EH (cell line): ENCODE results near the gene LYL1.

Experiments
- DNase-seq: peaks from one replicate; pipeline ENCODE4 v3.0.0-alpha.2; 2015; ENCODE audit warnings: low read depth

LYL1 gene

DNA sequence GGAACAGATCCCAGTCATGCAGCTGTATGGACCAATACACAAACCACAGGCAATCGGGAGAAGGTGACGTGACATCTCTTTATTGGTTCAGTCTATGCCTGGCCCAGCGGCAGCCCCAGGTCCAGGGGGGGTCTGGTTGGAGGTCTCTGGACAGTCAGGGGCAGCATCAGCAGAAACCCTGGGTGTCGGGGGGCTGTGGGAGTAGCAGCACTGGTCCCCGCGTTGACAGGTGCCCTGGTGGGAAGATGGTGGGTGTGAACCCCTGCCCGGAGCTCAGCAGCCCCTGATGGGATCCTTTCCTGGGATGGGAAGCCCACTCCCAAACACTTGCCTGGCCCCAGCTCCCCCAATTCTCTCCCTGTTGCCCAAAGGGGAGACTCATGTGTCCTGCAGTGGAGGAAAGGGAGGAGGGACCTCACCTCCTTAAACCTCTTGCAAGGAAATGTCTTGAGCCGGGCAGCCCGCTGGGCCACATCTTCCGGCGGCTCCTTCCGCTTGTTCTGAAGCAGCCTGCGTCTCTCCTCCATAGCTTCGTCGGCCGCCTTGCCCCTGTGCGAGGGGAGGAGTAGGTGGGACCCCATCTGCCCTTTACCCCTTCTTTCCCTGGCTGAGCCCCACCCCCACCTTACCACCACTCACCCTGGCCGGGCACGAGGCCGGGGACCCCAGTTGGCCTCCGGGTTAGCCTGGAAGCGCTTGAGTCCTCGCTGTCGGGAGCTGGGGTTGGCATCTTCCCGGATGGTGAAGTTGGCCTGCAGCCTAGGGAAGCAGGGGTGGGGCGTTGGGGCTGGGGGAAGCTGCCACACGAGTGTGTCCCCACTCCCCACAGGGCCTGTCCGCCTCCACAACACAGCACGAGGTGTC, 2.4 kb upstream of the LYL1 start:
- no peak for DNase-seq

DNA sequence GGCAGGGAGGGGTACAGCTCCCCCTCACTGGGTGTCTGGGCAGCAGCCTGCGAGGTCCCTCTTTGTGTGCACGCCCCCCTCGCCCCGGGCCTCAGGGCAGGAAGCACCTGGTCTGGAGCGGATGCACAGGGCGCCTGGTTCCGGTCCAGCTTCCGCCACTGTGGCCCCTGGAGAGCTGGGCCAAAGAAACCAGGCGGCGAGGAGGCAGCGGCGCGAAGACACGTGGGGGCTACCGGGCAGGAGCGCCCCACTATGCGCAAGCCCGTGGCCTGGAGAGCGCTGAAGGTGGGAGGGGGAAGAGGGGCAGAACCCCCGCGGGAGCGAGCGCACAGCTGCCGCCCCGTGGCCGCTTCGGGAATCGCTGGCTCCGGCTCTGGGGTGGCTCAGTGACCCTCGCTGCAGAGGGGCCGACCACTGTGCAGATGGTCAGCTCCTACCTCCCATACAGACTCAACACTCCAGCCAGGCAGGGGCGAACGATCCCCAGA, 1.7 kb upstream of the LYL1 start:
- DNase-seq = no peak

DNA sequence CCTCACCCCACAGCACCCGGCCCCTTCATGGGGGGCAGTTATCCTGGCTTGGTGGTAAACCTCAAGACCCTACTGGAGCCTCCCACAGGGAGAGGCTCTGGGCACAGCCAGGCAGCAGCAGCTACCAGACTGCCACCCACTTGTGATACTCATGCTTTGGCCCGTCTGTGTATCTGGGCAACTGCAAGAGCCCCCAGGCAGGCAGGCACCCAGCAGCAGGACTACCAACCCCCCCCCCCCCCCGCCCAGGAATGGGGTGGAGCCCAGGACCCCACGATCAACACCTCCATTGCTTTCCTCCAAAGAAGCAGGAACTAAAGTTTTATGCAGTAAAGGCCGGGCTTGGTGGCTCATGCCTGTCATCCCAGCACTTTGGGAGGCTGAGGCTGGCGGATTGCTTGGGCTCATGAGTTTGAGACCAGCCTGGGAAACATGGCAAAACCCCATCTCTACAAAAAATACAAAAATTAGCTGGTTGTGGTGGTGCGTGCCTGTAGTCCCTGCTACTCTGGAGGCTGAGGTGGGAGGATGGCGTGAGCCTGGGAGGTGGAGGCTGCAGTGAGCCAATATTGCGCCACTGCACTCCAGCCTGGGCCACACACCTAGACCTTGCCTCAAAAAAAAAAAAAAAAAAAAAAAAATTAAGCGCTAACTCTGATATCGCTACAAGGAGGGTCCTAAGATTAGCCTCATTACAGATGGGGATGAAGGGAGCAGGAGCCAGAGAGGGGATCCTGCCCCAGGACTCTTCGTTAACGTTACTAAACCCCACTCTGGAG, 1.1 kb upstream of the LYL1 start:
- DNase-seq = no peak

DNA sequence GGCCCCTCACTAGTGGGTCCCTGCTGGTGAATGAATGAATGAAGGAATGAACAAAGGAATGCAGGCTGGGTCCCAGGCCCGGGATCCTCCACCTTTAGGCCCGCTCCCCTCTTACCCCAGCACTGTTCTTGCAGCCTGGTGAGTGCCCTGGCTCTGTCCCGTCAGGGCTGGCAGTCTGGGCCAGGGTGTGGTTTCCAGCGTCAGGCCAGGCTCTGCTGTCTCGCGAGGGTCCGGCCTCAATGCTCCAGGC, 317 bp downstream of the LYL1 start:
- DNase-seq = no peak

DNA sequence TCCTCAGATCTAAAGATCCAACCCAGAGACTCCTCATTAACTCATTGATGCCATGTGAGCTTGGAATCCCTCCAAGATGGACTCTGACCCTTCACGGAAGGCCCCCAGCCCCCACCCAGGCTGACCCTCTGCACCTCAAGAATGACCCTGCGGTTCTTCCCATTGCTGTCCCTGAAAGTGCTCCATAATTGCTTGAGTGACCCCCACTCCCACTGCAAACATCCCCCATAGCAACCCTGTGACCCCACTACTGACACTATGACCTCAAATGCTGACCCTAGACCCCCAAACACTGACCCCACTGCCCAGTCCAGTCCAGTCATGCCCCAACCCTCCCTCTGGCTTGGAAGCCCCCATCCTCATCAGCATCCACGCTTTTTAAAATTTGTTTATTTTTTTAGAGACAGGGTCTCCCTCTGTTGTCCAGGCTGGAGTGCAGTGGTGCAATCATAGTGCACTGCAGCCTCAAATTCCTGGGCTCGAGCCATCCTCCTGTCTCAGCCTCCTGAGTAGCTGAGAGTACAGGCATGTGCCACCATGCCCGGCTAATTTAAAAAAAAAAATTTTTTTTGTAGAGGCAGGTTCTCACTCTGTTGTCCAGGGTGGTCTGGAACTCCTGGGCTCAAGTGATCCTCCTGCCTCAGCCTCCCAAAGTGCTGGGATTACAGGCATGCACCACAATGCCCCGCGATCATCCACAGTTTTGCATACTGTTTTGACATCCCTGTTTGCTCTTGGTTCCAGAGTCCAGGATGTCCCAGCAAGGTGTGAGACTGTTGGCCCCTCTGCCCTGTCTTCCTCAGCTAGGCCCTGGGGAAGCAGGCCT, 855 bp downstream of the LYL1 start:
- DNase-seq = no peak

DNA sequence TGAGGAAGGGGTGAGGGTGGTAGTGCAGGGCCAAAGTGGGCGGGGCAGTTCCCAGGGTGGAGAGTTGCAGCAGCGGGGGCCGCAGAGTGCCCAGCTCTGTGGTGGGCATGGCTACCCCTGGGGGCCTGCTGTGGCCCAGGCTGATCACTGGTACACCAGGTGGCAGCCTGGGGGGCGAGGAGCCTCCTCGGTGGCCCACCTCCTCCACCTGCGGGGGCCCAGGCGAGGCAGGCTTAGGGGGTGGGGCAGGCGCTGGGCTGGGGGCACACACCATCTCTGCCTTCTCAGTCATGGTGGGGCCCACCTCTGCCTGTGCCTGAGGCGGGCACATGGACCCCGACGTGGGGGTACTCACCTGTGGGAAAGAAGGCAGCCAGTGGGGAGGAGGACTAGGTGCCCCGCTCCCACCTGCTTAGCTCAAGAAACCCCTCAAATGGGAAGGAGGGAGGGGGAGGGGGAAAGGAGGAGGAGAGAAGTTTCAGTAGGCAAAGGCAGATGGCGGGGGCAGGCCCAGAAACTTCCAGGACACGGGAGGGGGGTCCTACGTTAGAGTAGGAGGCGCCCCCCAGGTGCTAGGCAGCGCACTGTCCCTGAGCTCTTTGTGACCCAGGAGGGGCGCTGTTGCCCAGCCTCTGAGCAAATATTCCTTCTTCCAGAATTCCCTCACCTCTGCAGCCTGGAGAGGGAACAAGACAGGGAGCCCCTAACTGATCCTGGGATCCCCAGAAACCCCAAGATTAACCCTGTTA, 1.6 kb downstream of the LYL1 start:
- DNase-seq = no peak

DNA sequence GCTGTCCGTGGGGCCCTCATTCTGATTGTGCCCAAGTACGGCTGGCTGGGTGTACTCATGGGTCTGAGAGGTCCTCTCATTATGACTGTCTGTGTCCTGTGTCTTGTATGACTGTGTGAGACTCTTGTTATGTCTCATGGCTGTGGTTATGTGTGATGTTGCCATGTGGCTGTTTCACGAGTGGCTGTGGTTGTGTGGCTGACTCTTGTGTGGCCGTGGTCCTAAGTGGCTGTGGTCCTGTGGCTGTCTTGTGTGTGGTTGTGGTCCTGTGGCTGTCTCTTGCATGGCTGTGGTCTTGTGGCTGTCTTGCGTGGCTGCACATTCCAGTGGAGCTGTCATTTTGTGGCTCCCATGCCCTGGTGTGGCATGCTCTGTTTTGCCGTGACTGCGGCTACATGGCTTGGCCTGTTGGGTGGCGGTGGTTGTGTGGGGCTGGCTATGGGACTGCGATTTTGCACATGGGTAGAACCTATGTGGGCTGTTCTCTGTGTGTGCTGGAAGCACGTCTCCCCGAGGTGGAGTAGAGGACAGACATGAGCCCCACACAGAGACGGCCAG, 2.5 kb downstream of the LYL1 start:
- peak; percentile 25 for DNase-seq

DNA sequence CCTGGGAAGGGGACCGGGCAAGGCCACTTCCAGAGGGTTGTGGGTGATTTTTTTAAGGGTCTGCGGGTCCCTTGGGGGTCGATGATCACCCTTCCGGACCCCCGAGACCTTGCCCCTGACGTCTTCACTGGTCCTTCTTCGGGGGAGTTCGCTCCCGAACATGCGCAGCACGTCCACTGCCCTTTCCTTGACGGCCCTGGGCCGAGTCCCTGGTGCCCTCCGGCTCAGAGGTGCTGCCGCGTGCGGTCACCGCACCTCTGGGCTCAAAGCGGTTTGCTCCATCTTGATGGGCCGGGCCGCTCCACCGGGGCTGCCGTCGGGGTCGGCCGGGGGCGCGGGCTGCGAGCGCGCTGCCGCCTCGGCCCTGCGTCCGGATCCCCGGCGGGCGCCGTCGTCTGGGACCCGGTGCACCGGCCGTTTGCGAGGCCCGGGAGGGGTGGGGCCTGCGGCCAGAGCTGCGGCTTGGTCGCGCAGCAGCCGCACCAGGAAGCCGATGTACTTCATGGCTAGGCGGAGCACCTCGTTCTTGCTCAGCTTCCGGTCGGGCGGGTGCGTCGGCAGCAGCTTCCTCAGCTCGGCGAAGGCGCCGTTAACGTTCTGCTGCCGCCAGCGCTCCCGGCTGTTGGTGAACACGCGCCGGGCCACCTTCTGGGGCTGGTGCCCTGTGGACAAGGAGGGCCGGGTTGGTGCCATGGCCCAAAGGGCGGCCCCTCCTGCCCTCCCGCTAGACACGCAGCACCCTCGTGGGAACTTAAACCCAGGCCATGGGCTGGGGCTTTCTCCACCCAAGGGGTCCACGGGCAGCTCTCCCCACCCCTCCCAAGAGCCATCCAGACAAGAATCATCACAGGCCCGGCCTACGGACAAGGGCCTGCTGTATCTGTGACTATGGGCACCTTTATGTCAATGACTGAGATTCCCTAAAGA, 3.3 kb downstream of the LYL1 start:
- peak; percentile 78 for DNase-seq

DNA sequence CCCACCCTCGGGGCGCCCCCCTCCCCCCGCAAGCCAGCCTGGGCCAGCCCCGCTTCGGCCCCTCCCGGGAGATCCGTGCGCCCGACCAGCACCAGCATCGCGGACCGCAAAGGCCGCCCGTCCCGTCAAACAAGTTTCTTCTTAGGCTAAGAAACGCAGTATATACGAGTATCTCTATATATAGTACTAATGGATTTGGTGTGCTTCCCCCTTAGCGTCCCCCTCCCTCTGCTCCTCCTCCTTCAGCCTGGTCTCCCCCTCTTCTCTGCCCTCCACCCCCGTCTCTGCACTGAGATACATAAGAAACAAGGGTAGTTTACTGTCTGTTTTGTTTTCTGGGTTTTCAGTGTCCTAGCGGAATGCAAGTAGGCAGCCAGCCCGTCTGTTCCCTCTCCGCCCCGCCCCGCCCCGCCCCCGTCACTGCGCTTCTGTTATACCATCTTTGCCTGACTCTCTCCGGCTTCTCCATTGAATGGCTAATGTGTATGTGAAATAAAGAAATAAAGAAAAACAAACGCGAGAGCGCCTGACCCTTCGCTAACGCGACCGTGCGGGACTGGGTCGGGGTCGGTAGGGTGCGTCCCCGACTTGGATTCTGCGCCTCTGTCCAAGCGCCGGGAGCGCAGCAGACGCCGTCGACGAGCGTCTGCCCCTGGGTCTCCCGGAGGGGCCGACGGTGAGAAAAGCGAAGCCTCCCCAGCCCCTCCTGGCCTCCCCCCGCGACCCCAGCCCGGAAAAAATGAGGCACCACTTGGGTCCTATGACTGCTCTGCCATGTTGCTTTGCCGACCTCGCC, 4.2 kb downstream of the LYL1 start:
- DNase-seq = peak; percentile 72

DNA sequence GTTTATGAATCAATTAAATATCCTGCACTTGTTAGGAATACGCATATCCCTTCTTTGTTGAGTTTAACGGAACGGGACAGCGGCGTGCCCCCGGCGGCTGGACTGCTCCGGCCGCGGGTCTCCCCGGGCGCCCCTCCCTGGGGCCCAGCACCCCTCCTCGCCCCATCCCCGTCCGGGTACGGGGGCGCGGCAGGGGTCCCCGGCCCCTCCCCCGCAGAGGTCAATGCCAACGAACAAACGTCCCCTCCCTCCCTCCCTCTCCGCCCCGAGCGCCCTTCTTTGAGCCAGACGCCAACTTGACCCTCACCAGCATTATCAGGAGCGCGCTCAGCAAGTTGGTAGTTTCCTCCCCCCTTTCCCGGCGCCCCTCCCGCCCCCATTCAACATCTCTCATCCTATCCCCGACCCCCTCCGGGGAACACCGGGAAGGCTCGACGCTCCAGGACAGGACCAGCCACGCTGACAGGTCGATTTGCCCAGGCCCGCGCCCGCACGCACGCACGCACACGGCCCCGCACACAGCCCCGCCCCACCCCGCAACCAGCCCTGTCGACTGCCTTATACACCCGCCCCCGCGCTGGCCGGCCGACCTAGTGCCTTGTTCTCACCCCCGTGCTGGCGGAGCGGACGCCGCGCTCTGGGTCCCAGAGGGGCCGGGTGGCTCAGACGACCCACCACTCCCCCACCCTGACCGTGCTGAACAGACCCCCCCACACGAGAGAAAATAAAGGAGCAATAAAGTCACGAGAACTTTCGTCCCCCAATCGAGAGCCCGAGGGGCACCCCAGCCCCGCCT, 5.0 kb downstream of the LYL1 start:
- DNase-seq = no peak

DNA sequence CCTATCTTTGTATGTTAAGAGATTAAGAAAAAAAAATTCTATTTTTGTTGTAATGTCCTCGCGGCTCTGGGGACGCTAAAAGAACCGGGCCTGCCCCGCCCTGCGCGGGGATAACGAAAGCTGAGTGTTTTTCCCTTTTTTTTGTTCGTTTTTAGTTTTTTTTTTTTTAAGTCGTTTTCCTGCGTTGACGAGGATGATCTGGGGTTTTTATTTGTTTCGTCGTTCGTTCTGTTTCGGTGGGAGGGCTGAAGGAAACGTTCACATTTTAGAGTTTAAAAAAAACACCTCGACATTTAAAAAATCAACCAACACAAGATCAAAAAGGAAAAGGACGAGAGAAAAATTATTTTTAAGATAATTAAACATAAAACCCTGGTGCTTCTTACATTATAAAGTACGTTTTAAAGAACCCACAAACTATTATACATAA, 5.6 kb downstream of the LYL1 start:
- no peak for DNase-seq

DNA sequence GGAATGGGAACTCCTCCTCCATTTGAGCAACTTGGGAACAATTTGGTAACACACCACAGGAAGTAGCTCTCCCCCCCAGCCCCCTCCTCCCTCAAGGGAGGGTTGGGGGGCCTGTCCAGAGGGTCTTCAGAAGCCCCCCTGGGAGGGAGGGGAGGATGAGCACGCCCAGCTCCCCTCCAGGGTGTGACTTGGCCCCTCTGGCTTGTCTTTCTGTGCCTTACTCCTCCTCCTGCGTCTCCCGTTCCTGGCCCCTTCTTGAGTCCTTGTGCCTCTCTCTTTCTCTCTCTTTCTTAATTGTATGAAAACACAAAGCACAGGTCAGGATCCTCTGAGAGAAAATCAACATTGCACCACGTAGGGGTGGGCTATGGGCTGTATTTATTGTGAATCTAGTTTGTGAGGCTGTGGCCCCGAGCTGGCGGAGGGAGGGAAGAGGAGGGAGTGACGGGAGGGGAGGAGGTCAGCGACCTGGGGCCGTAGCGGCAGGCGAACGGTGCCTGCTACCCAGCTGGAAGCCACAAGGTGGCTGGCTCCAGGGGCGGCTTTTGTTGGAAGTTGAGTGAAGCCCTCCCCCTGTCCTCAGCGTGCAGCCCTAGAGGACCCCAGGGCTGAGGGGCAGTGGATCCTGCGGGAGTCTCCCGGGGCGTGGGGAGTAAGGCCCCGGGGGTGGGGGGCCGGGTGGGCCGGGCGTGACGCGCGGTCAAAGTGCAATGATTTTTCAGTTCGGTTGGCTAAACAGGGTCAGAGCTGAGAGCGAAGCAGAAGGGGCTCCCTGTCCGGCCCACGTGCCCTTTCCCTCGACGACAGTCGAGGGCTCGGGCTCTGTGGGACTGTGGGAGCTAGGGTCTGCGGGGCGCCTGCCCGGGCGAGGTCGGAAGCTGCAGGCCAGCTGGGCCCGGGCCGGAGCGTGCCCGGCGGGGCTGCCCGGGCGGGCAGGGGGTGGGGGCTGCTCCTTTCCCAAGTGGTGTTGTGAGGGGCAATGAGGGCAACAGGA, 6.4 kb downstream of the LYL1 start:
- no peak for DNase-seq

DNA sequence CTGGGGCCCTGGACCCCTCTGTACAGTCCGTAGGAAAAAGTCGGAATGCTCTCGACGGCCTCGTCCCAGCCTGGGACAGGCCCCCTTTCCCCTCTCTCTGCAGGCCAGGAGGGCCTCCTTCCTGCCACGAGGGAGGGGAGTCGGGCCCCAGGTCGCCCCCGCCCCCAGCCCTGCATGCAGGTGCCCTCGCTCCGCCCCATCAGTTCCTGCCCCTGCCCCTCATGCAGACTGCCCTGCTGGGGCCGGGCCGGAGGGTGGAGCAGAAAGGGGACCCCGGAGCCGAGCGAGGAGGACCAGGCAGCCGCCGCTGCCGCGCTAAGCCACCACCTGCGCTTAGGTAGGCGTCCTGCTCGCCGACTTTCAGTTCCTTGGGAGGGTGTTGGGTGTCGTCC, 7.3 kb downstream of the LYL1 start:
- DNase-seq = no peak

DNA sequence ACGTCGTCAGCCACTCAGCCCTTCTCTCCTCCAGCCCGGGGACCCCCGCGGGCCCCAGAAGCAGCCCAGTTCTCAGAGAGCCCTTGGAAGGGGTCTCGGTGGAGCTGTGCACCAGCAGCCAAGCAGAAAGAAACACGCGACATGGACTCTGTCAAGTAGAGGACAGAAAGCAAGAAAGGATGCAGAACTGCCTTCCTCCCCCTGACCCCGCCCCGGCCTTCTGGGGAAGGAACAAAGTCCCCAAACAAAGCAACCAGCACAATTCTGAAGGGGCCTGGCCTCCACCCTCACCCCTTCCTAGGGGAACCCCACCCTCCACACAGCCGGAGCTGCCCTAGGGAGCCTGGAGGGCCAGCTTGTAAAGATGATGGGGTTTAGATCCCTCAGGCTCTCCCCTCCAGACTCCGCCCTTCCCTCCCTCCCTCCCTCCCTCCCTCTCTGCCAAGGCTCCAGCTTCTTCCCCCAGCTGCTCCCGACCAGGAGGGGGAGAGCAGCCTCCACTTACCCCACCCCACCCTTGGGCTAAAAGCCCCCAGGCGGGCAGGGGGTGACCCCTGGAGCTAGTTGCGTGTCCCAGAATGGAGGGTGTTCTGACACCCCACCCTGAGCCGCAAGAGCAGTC, 7.8 kb downstream of the LYL1 start:
- DNase-seq = no peak

DNA sequence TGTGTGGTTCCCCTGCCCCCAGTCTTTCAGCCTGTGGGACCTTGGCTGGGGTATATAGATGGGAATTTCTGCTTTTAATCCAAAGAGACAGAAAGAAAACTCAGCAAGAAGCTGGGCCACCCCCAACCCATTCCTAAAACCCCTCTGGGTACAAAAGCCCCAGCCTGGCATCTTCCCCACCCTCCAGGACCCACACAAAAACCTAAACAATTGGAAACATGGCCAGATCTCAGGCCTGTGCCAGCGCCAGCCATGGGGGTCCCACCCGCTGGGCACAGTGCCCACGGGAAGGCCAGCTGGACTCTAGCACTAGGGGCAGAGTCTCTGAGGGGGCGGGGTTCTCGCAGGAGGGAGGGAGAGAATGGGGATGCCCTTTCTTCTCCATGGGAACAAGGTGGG, 8.6 kb downstream of the LYL1 start:
- DNase-seq = no peak

DNA sequence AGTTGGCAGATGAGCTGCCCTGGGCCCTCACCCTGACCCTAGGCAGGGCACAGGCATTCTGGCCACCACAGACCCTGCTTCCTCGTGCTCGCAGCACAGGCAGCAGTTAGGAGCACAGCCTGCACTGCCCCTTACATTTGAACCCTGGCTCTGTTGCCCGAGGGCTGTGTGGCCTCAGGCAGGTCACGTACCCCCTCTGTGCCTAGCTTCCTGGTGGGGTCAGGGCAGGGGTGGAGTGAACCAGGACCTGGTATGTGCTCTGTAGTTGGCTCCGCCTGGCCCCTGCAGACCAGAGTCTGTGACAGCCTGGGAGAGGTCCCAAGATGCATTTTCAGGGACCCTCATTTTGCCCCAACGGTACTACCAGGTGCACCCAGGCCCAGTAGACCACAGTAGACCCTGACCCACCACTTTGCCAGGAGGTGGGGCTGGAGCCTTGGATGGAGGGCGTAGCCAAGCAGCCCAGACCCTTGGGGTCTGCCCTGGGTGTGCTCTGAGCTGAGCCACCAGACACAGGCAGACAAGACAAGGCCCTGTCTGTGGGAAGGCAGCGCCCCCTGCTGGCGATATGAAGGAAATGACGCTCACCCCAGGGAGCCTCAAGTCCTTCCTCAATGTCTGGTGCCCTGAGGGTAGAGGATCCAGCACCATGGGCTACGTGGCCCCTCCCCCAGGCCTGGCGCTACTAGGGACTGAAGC, 9.1 kb downstream of the LYL1 start:
- peak; percentile 86 for DNase-seq
